Measurements from ENCODE around the gene SPRYD4.
A peak's percentile ranks its signal among the peaks of the same experiment; 100 is the strongest.
"Not testable (repeated sequence)": the region's sequence is repeated elsewhere in the genome, so short reads cannot be mapped to it uniquely, and the experiment has no call there.

SPRYD4 gene

GRCh38 chr12:56468216-56469006, at the start of gene SPRYD4:
SPRYD4 (plus strand) TSS chr12:56468578; CDS start chr12:56468592, 14 bp downstream.
- TF ChIP-seq ZNF274 (IDR thresholded peaks at IDR 0.05; ENCODE audit: low read depth, low read length): no peak
- peak within 1 kb of the TSS; percentile 73 for H3K4me3 ChIP-seq (ENCODE audit: low read length)

- H3K4me3 ChIP-seq (ENCODE audit: low read length): no peak overlapping the region
- TF ChIP-seq ZNF274 (IDR thresholded peaks at IDR 0.05; ENCODE audit: low read depth, low read length): no peak
Measured at GRCh38 chr12:56420411-56420810, 48.0 kb upstream of the SPRYD4 start.

DNA sequence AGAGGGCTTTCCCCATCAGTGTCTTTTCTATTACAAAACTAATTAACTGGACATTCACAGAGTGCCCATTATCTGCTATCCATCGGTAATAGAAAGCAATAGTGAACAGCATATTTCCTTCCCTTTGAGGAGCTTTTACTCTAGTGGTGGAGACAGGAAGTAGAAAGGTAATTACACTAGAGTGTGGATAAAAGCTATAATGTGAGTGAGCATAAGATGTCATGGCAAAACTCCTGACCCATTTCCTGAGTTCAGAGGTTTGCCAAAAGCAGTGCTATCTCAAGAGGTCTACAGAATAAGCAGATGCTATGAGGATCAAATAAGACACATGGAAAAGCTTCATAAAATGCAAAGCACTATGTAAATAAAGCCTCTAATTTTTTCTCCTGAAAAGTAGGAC, 43.2 kb upstream of the SPRYD4 start:
- no peak overlapping the region for H3K4me3 ChIP-seq (ENCODE audit: low read length)

GRCh38 chr12:56425940-56426438, 42.4 kb upstream of the SPRYD4 start:
- TF ChIP-seq ZNF274 (IDR thresholded peaks at IDR 0.05; ENCODE audit: low read depth, low read length): no peak
- H3K4me3 ChIP-seq (ENCODE audit: low read length): no peak overlapping the region

More for the DNA sequence above, 43.2 kb upstream of the SPRYD4 start:
- TF ChIP-seq ZNF274 (IDR thresholded peaks at IDR 0.05; ENCODE audit: low read depth, low read length): no peak

GRCh38 chr12:56431288-56431687, 37.1 kb upstream of the SPRYD4 start:
- no peak overlapping the region for H3K4me3 ChIP-seq (ENCODE audit: low read length)
- TF ChIP-seq ZNF274 (IDR thresholded peaks at IDR 0.05; ENCODE audit: low read depth, low read length): no peak

DNA sequence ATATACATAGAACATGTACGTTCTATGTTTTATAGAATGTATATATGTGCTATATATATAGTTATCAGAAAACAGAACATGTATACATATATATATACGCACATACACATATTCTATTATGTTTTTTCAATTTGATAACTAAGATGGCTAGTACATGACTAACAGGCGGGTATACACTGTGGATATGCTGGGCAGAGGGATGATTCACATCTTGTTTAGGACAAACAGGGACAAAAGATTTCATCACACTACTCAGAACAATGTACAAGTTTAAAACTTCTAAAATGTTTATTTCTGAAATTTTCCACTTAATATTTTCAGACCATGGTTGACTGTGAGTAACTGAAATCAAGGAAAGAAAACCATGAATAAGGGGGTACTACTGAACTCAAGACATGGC, 36.5 kb upstream of the SPRYD4 start:
- no peak for TF ChIP-seq ZNF274 (IDR thresholded peaks at IDR 0.05; ENCODE audit: low read depth, low read length)
- no peak overlapping the region for H3K4me3 ChIP-seq (ENCODE audit: low read length)

DNA sequence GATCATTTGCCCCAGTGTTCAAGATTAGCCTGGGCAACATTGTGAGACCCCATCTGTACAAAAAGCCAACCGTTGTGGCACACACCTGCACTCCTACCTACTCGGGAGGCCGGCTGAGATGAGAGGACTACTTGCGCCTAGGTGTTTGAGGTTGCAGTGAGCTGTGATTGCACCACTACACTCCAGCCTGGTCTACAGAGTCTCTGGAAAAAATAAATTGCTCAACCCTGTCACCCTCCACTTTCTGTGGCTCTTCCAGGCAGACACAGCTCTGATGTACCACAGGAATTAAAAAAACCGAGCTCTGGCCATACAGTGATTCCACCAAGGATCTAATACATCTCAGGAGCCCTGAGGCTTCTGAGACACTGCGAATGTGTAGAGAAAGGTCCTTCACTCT, 33.5 kb upstream of the SPRYD4 start:
- no peak overlapping the region for H3K4me3 ChIP-seq (ENCODE audit: low read length)

GRCh38 chr12:56437430-56438176, 30.8 kb upstream of the SPRYD4 start:
- H3K4me3 ChIP-seq (ENCODE audit: low read length): no peak overlapping the region
- TF ChIP-seq ZNF274 (IDR thresholded peaks at IDR 0.05; ENCODE audit: low read depth, low read length): no peak

More for the DNA sequence above, 33.5 kb upstream of the SPRYD4 start:
- no peak for TF ChIP-seq ZNF274 (IDR thresholded peaks at IDR 0.05; ENCODE audit: low read depth, low read length)

DNA sequence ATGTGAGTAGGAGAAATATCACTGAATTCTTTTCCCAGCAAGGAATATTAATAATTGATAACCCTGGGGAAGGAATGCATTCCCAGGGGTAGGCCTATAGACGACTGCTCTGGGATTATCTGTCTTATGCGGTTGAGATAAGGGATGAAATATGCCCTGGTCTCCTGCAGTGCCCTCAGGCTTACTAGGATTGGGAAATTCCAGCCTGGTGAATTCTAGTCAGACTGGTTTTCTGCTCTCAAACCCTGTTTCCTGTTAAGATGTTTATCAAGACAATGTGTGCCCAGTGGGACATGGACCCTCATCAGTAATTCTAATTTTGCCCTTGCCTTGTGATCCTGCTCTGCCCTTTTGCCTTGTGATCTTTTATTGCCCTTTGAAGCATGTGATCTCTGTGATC, 25.2 kb upstream of the SPRYD4 start:
- H3K4me3 ChIP-seq (ENCODE audit: low read length): not testable (repeated sequence)

- no peak for TF ChIP-seq ZNF274 (IDR thresholded peaks at IDR 0.05; ENCODE audit: low read depth, low read length)
- H3K4me3 ChIP-seq (ENCODE audit: low read length): peak within 1 kb of the TSS; percentile 81
Measured at GRCh38 chr12:56448860-56449621, 19.3 kb upstream of the SPRYD4 start, which contains the start of gene TIMELESS. TIMELESS (minus strand) TSS chr12:56449426; CDS start chr12:56434170, 15,256 bp downstream.

DNA sequence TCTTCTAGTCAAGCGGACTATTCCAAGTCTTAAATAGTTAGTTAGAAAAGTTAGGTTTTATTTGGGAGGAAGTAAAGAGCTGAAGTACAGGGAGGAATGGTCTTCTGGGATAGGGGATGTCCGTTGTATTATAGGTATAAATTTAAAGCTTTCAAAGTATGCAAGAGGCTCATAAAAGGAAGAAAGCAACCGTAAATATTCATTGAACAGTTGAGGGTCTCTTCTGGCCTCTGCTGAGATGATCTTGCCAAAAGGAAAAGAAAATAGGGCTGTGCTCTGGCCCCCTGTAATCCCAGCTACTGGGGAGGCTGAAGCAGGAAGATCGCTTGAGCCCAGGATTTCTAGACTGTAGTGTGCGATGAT, 18.8 kb upstream of the SPRYD4 start:
- TF ChIP-seq ZNF274 (IDR thresholded peaks at IDR 0.05; ENCODE audit: low read depth, low read length): no peak
- H3K4me3 ChIP-seq (ENCODE audit: low read length): peak overlapping the region; percentile 81

DNA sequence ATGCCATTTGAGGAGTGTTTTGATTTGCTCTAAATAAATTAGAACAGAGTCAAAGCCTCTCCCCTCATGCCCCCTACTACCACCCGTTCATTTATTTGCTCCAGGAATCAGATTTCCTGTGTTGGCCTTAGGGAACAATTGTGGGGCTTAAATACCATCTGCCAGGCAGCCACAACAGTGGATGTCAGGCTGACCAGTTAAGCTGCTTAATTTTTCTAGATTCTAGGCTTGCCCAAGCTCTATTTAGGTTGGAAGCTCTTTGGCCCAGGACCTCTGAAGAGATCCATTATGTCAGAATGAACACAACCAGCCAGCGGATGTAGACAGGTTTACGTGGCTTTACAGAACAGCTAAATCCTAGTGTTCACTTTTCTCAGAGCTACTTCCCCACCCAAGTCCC, 18.1 kb upstream of the SPRYD4 start:
- TF ChIP-seq ZNF274 (IDR thresholded peaks at IDR 0.05; ENCODE audit: low read depth, low read length): no peak
- no peak overlapping the region for H3K4me3 ChIP-seq (ENCODE audit: low read length)

- no peak for TF ChIP-seq ZNF274 (IDR thresholded peaks at IDR 0.05; ENCODE audit: low read depth, low read length)
- no peak overlapping the region for H3K4me3 ChIP-seq (ENCODE audit: low read length)
Measured at GRCh38 chr12:56451147-56451546, 17.2 kb upstream of the SPRYD4 start.

DNA sequence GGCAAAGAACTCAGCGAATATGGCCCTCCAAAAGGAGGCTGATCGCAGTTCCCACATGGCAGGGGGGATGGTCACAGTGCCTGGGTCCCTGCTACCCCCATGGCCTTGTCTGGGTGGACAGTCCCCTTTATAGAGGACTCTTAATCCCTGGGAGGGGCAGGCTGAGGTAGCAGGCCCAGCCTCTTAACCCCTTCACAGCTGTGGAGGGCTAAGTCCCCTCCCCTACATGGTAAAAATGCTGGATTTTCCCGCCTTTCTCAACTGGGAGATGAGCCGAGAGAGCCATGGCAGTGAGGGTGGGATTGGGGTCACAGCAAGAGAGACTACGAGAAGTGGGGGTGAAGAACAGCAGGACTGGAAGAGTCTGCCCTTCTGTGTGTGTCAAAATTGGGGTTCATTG, 13.8 kb upstream of the SPRYD4 start, which contains the start of gene MIP:
Gene MIP (minus strand): TSS at position 101 of the 400 bp plus-strand sequence. CDS start 44 bp downstream, at position 57.
- H3K4me3 ChIP-seq (ENCODE audit: low read length): no peak within 1 kb of the TSS
- no peak for TF ChIP-seq ZNF274 (IDR thresholded peaks at IDR 0.05; ENCODE audit: low read depth, low read length)
